SK-N-SH (cell line): ENCODE data around the gene BTRC. TPM values are rescaled to one million over a fixed set of nuclear protein-coding genes. Genes with fewer than 3 reads are reported as not detected.

Source experiments
- CTCF ChIA-PET: fragments of 300-600, 350-600 bp; formaldehyde crosslinking; extraction: SDS; loops from one replicate; lab custom pipeline; 2021; lab: Yijun Ruan, JAX
- POLR2A ChIA-PET: fragments of 350-600 bp; sonication (Branson Sonifier 250); formaldehyde crosslinking; extraction: SDS; loops from one replicate; lab custom pipeline; 2020; ENCODE audit warnings: antibody characterized with exemption, inconsistent platforms; lab: Yijun Ruan, JAX
- DNase-seq: peaks from one replicate; pipeline ENCODE4 v3.0.0; 2012
- H2AFZ ChIP-seq: fragments of 200-600 bp; sonication (generic); 2 replicates; pipeline ENCODE4 v1.8.1; 2016; ENCODE audit warnings: antibody characterized with exemption, mild to moderate bottlenecking, low read depth
- H3F3A ChIP-seq: fragments of 200-600 bp; sonication (generic); replicated peaks from 2 replicates; pipeline ENCODE3; 2016; ENCODE audit warnings: antibody characterized with exemption, mild to moderate bottlenecking; ENCODE audit not compliant: insufficient read depth
- H3K27ac ChIP-seq, 2 experiments: fragments of 200-500 bp in 1 of 2; fragments of 200-600 bp in 1 of 2; sonication (Bioruptor generic) in 1 of 2; sonication (generic), shearing (Covaris generic) in 1 of 2; 2 replicates each; pipeline versions ENCODE4 v1.5.1 to v1.6.1; 2014 to 2016; ENCODE audit warnings: low read depth in 2 of 2, inconsistent platforms in 1 of 2, low read length in 1 of 2, mild to moderate bottlenecking in 1 of 2, mixed read lengths in 1 of 2
- H3K27me3 ChIP-seq: fragments of 200-600 bp; sonication (generic), shearing (Covaris generic); 2 replicates; pipeline ENCODE4 v1.6.1; 2016; ENCODE audit warnings: mixed run types; ENCODE audit not compliant: insufficient read depth
- H3K36me3 ChIP-seq, 2 experiments: fragments of 200-500 bp in 1 of 2; fragments of 200-600 bp in 1 of 2; sonication (Bioruptor generic) in 1 of 2; sonication (generic) in 1 of 2; replicated peaks in 1 of 2; 2 replicates each; pipeline versions ENCODE3 to v1.5.1; 2014 to 2016; ENCODE audit warnings: low read length in 1 of 2, mild to moderate bottlenecking in 1 of 2; ENCODE audit not compliant: insufficient read depth in 2 of 2, control insufficient read depth in 1 of 2
- H3K4me1 ChIP-seq, 2 experiments: fragments of 200-500 bp in 1 of 2; fragments of 200-600 bp in 1 of 2; sonication (Bioruptor generic) in 1 of 2; sonication (generic), shearing (Covaris generic) in 1 of 2; 2 replicates each; pipeline versions ENCODE4 v1.5.1 to v1.6.1; 2014 to 2016; ENCODE audit warnings: low read depth in 1 of 2, low read length in 1 of 2, mixed run types in 1 of 2; ENCODE audit not compliant: insufficient read depth in 2 of 2, control insufficient read depth in 1 of 2
- H3K4me2 ChIP-seq: fragments of 200-600 bp; sonication (generic), shearing (Covaris generic); 2 replicates; pipeline ENCODE4 v1.6.1; 2017; ENCODE audit warnings: mixed run types
- H3K4me3 ChIP-seq, 2 experiments: fragments of 200-500 bp in 1 of 2; fragments of 200-600 bp in 1 of 2; sonication (Bioruptor generic) in 1 of 2; sonication (generic), shearing (Covaris generic) in 1 of 2; 2 replicates each; pipeline versions ENCODE4 v1.5.1 to v1.8.1; 2014 to 2016; ENCODE audit warnings: low read depth in 2 of 2, inconsistent platforms in 1 of 2, low read length in 1 of 2, mild to moderate bottlenecking in 1 of 2, mixed read lengths in 1 of 2, moderate library complexity in 1 of 2
- H3K79me2 ChIP-seq: fragments of 200-600 bp; sonication (generic); 2 replicates; pipeline ENCODE4 v1.8.1; 2017; ENCODE audit warnings: mild to moderate bottlenecking; ENCODE audit not compliant: insufficient read depth
- H3K9ac ChIP-seq: fragments of 200-600 bp; sonication (generic); 2 replicates; pipeline ENCODE4 v1.6.1; 2017; ENCODE audit warnings: mixed run types
- H3K9me2 ChIP-seq: fragments of 200-600 bp; sonication (generic); 2 replicates; pipeline ENCODE4 v1.6.1; 2017; ENCODE audit warnings: mixed run types
- H3K9me3 ChIP-seq: fragments of 200-600 bp; sonication (generic); 2 replicates; pipeline ENCODE4 v1.6.1; 2017; ENCODE audit warnings: mixed run types, mild to moderate bottlenecking, moderate library complexity
- H4K20me1 ChIP-seq: fragments of 200-600 bp; sonication (generic); 2 replicates; pipeline ENCODE4 v1.6.1; 2017; ENCODE audit warnings: mild to moderate bottlenecking, mixed run types; ENCODE audit not compliant: insufficient read depth
- CHD2 ChIP-seq: fragments of 150-350 bp; IDR thresholded peaks from 2 replicates; pipeline ENCODE4 v1.6.1; 2018; ENCODE audit warnings: low read length; ENCODE audit not compliant: partially characterized antibody
- ELF1 ChIP-seq: IDR thresholded peaks from 2 replicates; pipeline ENCODE4 v1.4.0; 2012
- FOXM1 ChIP-seq: IDR thresholded peaks from 2 replicates; pipeline ENCODE4 v1.4.0; 2012; ENCODE audit warnings: low read depth, mild to moderate bottlenecking
- GATA2 ChIP-seq: sonication (generic); formaldehyde crosslinking; IDR thresholded peaks from 2 replicates; pipeline ENCODE4 v1.5.0; 2020; ENCODE audit warnings: mild to moderate bottlenecking, missing genetic modification reagents
- POLR2AphosphoS5 ChIP-seq: IDR thresholded peaks from 2 replicates; pipeline ENCODE4 v1.6.1; 2012; ENCODE audit warnings: low read depth, low read length
- RAD21 ChIP-seq: IDR thresholded peaks from 2 replicates; pipeline ENCODE4 v1.6.1; 2012; ENCODE audit warnings: mild to moderate bottlenecking, low read length
- RCOR1 ChIP-seq: fragments of 150-350 bp; IDR thresholded peaks from 2 replicates; pipeline ENCODE4 v1.6.1; 2017; ENCODE audit warnings: antibody characterized with exemption, low read length
- RXRA ChIP-seq: IDR thresholded peaks from 2 replicates; pipeline ENCODE4 v1.4.0; 2012; ENCODE audit warnings: low read depth, mild to moderate bottlenecking, borderline replicate concordance
- TAF1 ChIP-seq: IDR thresholded peaks from 2 replicates; pipeline ENCODE4 v1.6.1; 2012; ENCODE audit warnings: low read depth, mild to moderate bottlenecking, low read length, moderate library complexity, borderline replicate concordance
- TCF12 ChIP-seq: IDR thresholded peaks from 2 replicates; pipeline ENCODE4 v1.4.0; 2012
- YY1 ChIP-seq: IDR thresholded peaks from 2 replicates; pipeline ENCODE4 v1.4.0; 2012; ENCODE audit warnings: low read depth, mild to moderate bottlenecking
- WGBS: methylation state at CpG from one replicate; pipeline ENCODE4 v1.1.6; 2017; ENCODE audit warnings: low lambda C conversion rate; 5-methylcytosine and 5-hydroxymethylcytosine counted together
- polyA plus RNA-seq, 3 experiments: library from polyadenylated mRNA; depleted of rRNA; stranded (reverse); fragments of >200 nt; gene quantifications; 2 replicates each; pipeline ENCODE4 v1.2.3, GENCODE V29; 2012
- TF ChIP-seq, protein P1 (sequence below): fragments of 200-600 bp; sonication (generic); IDR thresholded peaks from 2 replicates; pipeline ENCODE4 v1.6.1; 2017; ENCODE audit warnings: antibody characterized with exemption, mild to moderate bottlenecking, moderate library complexity
- TF ChIP-seq, protein P2 (sequence below): IDR thresholded peaks from 2 replicates; pipeline ENCODE4; 2012
- TF ChIP-seq, protein P3 (sequence below): IDR thresholded peaks from 2 replicates; pipeline ENCODE4 v1.4.0; 2012; ENCODE audit warnings: low read depth, borderline replicate concordance
- TF ChIP-seq, protein P4 (sequence below): IDR thresholded peaks from 2 replicates; pipeline ENCODE4 v1.4.0; 2012; ENCODE audit warnings: low read depth
- TF ChIP-seq, protein P5 (sequence below): fragments of 150-350 bp; IDR thresholded peaks from 2 replicates; pipeline ENCODE4 v1.6.1; 2016; ENCODE audit warnings: mild to moderate bottlenecking, low read depth, low read length
- TF ChIP-seq, protein P6 (sequence below): fragments of 150-350 bp; IDR thresholded peaks from 2 replicates; pipeline ENCODE4 v1.6.1; 2017; ENCODE audit warnings: antibody characterized with exemption, low read length, low read depth, borderline replicate concordance

Gene BTRC
- polyA plus RNA-seq, 1 of the 3 experiments (the other 2 are of a cell fraction), result 6.5 TPM

DNA sequence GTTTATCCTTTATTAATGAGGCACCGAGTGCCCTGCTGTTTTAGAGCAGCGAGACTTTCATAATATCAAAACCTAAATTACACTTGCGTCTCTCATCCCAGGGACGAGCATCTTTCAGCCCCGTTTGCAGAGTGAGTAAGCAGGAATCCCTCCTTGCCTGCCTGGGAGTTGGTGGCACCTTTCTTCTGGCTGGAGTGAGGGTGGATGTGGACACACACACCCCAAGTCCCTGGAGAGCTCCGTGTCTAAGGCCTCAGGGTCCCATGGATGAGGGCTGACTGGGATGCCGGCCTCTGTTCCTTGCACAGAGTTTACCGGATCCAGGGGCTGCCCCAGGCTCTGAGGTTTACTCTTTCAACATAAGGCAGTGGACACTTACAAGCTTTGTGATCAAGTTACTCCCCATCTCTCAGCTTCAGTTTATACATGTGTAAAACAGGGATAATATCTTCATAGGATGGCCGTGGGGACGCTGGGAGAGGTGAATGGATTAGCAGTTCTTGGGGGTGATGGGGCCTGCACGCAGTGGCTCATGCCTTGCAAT lies 209.6 kb downstream of the BTRC start:
- H3K4me1 ChIP-seq, result peaks cover 0 to 43% of the 10 kb centered on the region in 2 experiments; a peak in 1 of 4 replicates
- ChIA-PET POLR2A (no interaction called here), CTCF (interaction anchor here (0.8 to 1.3 kb wide), 4 partner anchors 97 to 350 kb away, joined by 3 to 4 read pairs (median 3); no protein-coding TSS in a partner anchor)
- H3K27me3 ChIP-seq, result no peaks in the 10 kb centered on the region; the same call in 1 of the 2 replicates
- H3K9ac ChIP-seq, result no peak overlapping the region
- no peaks in the 10 kb centered on the region for H3F3A ChIP-seq
- DNase-seq, result peak; percentile 17
- H3K79me2 ChIP-seq, result no peaks in the 10 kb centered on the region
- TF ChIP-seq, protein P1, sequence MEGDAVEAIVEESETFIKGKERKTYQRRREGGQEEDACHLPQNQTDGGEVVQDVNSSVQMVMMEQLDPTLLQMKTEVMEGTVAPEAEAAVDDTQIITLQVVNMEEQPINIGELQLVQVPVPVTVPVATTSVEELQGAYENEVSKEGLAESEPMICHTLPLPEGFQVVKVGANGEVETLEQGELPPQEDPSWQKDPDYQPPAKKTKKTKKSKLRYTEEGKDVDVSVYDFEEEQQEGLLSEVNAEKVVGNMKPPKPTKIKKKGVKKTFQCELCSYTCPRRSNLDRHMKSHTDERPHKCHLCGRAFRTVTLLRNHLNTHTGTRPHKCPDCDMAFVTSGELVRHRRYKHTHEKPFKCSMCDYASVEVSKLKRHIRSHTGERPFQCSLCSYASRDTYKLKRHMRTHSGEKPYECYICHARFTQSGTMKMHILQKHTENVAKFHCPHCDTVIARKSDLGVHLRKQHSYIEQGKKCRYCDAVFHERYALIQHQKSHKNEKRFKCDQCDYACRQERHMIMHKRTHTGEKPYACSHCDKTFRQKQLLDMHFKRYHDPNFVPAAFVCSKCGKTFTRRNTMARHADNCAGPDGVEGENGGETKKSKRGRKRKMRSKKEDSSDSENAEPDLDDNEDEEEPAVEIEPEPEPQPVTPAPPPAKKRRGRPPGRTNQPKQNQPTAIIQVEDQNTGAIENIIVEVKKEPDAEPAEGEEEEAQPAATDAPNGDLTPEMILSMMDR, result no peak
- TF ChIP-seq TAF1 (no peak), RAD21 (no peak), CHD2 (no peak), YY1 (no peak), FOXM1 (no peak), RCOR1 (no peak), GATA2 (CRISPR knock-in tag) (no peak), POLR2AphosphoS5 (no peak), ELF1 (no peak), RXRA (no peak), TCF12 (no peak)
- TF ChIP-seq, protein P2, sequence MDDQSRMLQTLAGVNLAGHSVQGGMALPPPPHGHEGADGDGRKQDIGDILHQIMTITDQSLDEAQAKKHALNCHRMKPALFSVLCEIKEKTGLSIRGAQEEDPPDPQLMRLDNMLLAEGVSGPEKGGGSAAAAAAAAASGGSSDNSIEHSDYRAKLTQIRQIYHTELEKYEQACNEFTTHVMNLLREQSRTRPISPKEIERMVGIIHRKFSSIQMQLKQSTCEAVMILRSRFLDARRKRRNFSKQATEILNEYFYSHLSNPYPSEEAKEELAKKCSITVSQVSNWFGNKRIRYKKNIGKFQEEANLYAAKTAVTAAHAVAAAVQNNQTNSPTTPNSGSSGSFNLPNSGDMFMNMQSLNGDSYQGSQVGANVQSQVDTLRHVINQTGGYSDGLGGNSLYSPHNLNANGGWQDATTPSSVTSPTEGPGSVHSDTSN, result no peak
- TF ChIP-seq, protein P3, sequence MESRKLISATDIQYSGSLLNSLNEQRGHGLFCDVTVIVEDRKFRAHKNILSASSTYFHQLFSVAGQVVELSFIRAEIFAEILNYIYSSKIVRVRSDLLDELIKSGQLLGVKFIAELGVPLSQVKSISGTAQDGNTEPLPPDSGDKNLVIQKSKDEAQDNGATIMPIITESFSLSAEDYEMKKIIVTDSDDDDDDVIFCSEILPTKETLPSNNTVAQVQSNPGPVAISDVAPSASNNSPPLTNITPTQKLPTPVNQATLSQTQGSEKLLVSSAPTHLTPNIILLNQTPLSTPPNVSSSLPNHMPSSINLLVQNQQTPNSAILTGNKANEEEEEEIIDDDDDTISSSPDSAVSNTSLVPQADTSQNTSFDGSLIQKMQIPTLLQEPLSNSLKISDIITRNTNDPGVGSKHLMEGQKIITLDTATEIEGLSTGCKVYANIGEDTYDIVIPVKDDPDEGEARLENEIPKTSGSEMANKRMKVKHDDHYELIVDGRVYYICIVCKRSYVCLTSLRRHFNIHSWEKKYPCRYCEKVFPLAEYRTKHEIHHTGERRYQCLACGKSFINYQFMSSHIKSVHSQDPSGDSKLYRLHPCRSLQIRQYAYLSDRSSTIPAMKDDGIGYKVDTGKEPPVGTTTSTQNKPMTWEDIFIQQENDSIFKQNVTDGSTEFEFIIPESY, result no peak
- TF ChIP-seq, protein P4, sequence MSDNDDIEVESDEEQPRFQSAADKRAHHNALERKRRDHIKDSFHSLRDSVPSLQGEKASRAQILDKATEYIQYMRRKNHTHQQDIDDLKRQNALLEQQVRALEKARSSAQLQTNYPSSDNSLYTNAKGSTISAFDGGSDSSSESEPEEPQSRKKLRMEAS, result no peak
- TF ChIP-seq, protein P5, sequence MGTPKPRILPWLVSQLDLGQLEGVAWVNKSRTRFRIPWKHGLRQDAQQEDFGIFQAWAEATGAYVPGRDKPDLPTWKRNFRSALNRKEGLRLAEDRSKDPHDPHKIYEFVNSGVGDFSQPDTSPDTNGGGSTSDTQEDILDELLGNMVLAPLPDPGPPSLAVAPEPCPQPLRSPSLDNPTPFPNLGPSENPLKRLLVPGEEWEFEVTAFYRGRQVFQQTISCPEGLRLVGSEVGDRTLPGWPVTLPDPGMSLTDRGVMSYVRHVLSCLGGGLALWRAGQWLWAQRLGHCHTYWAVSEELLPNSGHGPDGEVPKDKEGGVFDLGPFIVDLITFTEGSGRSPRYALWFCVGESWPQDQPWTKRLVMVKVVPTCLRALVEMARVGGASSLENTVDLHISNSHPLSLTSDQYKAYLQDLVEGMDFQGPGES, result no peak
- TF ChIP-seq, protein P6, sequence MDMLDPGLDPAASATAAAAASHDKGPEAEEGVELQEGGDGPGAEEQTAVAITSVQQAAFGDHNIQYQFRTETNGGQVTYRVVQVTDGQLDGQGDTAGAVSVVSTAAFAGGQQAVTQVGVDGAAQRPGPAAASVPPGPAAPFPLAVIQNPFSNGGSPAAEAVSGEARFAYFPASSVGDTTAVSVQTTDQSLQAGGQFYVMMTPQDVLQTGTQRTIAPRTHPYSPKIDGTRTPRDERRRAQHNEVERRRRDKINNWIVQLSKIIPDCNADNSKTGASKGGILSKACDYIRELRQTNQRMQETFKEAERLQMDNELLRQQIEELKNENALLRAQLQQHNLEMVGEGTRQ, result no peak
- no peaks in the 10 kb centered on the region for H3K9me3 ChIP-seq
- no peak overlapping the region for H3K27ac ChIP-seq
- 92% methylated on average over 11 of the region's 11 CpGs for WGBS
- H3K4me3 ChIP-seq, result no peak overlapping the region
- no peaks in the 10 kb centered on the region for H3K36me3 ChIP-seq
- H3K9me2 ChIP-seq, result no peaks in the 10 kb centered on the region
- H3K4me2 ChIP-seq, result no peak overlapping the region
- H4K20me1 ChIP-seq, result no peaks in the 10 kb centered on the region
- H2AFZ ChIP-seq, result no peak overlapping the region
